ENCODE results near the gene ZNF473. TPM values are rescaled to one million over a fixed set of nuclear protein-coding genes. Genes with fewer than 3 reads are reported as not detected.

The ZNF473 gene
- total and polyA plus RNA-seq, 2 donors (not counting 3 experiments of a cell fraction or from before 2014, with no cell fraction given) = 3.8 to 8.7 TPM

DNA sequence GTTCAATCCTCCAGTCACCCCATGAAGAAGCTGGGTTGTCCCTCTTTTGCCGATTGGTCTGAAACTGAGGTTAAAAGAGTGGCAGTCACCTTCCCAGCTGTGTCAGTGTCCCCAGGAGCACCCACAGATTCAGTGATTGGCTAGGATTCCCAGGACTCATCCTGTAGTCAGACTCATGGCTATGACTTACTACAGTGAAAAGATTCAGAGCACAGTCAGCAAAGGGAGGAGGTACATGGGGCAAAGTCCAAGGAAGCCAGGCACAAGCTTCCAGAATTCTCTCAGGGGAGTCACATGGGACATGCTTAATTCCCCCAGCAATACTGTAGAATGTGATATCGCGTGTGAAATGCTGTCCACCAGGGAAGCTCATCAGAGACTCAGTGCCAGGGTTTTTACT lies 14.2 kb downstream of the ZNF473 start:
- Histone ChIP-seq H2AFZ (ENCODE audit: low read depth, low read length) (no peak overlapping the region), H4K20me1 (replicated peaks; ENCODE audit: control insufficient read depth, extremely low read depth, insufficient read depth, low read length) (no peaks in the 10 kb centered on the region), H3K4me3 (replicated peaks in 1 of 3; ENCODE audit: insufficient read depth in 1 of 3, low read depth in 1 of 3, low read length in 3 of 3) (no peak overlapping the region), H3K9me1 (replicated peaks; ENCODE audit: control insufficient read depth, extremely low read depth, insufficient read depth, low read length) (no peaks in the 10 kb centered on the region), H3K4me1 (ENCODE audit: control insufficient read depth, extremely low read depth, insufficient read depth, low read length) (no peaks in the 10 kb centered on the region), H3K9me3 (replicated peaks; ENCODE audit: control insufficient read depth, insufficient read depth, low read length) (peaks cover 9% of the 10 kb centered on the region), H3K4me2 (ENCODE audit: insufficient read depth, low read length) (no peak overlapping the region), H3K79me2 (ENCODE audit: control insufficient read depth, insufficient read depth, low read length) (no peaks in the 10 kb centered on the region), H3K9ac (replicated peaks; ENCODE audit: extremely low read depth, insufficient read depth, low read length) (no peak overlapping the region), H3K27me3 (ENCODE audit: control insufficient read depth in 2 of 2, insufficient read depth in 2 of 2, low read length in 2 of 2) (no peaks in the 10 kb centered on the region), H3K27ac (ENCODE audit: insufficient read depth, low read depth, low read length) (no peak overlapping the region), H3K36me3 (ENCODE audit: control insufficient read depth in 2 of 2, extremely low read depth in 1 of 2, insufficient read depth in 2 of 2, low read length in 2 of 2) (peaks cover 22 to 44% of the 10 kb centered on the region in 2 experiments)
- CTCF ChIA-PET = interaction anchor here (1.6 kb wide), 1 partner anchor 11 kb away, joined by 5 read pairs; no protein-coding TSS in a partner anchor
- no TSS peak for BruUV-seq (replicated peaks)
- no peak for DNase-seq (ENCODE audit: low read depth, low spot score)
- dilution Hi-C loops (cut with MboI; ENCODE audit: extremely low pct_ligation_motif_present, low sequenced_read_pairs) = no loop called here
- intact Hi-C loops (cut with micrococcal nuclease) = no loop called here
- FAIRE-seq = no peak
- TF ChIP-seq EZH2 (IDR thresholded peaks at IDR 0.05; ENCODE audit: borderline replicate concordance, low read depth, low read length, severe bottlenecking) = no peak
- TF ChIP-seq, protein P1, sequence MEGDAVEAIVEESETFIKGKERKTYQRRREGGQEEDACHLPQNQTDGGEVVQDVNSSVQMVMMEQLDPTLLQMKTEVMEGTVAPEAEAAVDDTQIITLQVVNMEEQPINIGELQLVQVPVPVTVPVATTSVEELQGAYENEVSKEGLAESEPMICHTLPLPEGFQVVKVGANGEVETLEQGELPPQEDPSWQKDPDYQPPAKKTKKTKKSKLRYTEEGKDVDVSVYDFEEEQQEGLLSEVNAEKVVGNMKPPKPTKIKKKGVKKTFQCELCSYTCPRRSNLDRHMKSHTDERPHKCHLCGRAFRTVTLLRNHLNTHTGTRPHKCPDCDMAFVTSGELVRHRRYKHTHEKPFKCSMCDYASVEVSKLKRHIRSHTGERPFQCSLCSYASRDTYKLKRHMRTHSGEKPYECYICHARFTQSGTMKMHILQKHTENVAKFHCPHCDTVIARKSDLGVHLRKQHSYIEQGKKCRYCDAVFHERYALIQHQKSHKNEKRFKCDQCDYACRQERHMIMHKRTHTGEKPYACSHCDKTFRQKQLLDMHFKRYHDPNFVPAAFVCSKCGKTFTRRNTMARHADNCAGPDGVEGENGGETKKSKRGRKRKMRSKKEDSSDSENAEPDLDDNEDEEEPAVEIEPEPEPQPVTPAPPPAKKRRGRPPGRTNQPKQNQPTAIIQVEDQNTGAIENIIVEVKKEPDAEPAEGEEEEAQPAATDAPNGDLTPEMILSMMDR (IDR thresholded peaks at IDR 0.05; ENCODE audit: extremely low read depth in 1 of 2, insufficient read depth in 1 of 2, low read depth in 1 of 2, low read length in 2 of 2) = no peak
- TF ChIP-seq POLR2AphosphoS5 (IDR thresholded peaks at IDR 0.05; ENCODE audit: insufficient read depth, low read depth, low read length) = no peak
- no peak for TF ChIP-seq GATA2 (IDR thresholded peaks at IDR 0.05; ENCODE audit: insufficient read depth, insufficient read length, low read depth, low read length)
- TF ChIP-seq, protein P2, sequence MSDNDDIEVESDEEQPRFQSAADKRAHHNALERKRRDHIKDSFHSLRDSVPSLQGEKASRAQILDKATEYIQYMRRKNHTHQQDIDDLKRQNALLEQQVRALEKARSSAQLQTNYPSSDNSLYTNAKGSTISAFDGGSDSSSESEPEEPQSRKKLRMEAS (IDR thresholded peaks at IDR 0.05; ENCODE audit: insufficient read depth, insufficient read length) = no peak
- POLR2A ChIA-PET = no interaction called here

DNA sequence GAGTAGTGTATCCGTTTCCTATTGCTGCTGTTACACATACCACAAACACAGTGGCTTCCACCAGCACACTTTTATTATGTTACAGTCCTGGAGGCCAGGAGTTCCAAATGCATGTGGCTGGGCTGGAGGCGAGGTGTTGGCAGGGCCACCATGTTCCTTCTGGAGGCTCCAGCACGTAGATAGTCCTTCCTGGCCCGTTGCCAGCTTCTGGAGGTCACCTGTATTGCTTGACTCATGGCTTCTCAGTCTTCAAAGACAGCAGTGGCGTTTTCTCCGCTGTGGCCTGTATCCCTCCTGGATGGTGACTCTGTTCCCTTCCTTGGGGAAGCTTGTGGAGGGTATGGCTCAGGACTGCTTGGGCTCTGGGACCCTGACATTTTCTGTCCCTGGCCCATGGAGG lies 15.2 kb downstream of the ZNF473 start:
- no peak for FAIRE-seq
- dilution Hi-C loops (cut with MboI; ENCODE audit: extremely low pct_ligation_motif_present, low sequenced_read_pairs) = no loop called here

More for the DNA sequence above, 15.2 kb downstream of the ZNF473 start:
- Histone ChIP-seq H3K9me1 (replicated peaks; ENCODE audit: control insufficient read depth, extremely low read depth, insufficient read depth, low read length) (no peaks in the 10 kb centered on the region), H3K4me3 (replicated peaks in 1 of 3; ENCODE audit: insufficient read depth in 1 of 3, low read depth in 1 of 3, low read length in 3 of 3) (no peak overlapping the region), H3K9me3 (replicated peaks; ENCODE audit: control insufficient read depth, insufficient read depth, low read length) (peaks cover 19% of the 10 kb centered on the region), H3K27me3 (ENCODE audit: control insufficient read depth in 2 of 2, insufficient read depth in 2 of 2, low read length in 2 of 2) (no peaks in the 10 kb centered on the region), H3K79me2 (ENCODE audit: control insufficient read depth, insufficient read depth, low read length) (no peaks in the 10 kb centered on the region), H2AFZ (ENCODE audit: low read depth, low read length) (no peak overlapping the region), H3K4me1 (ENCODE audit: control insufficient read depth, extremely low read depth, insufficient read depth, low read length) (no peaks in the 10 kb centered on the region), H3K27ac (ENCODE audit: insufficient read depth, low read depth, low read length) (no peak overlapping the region), H3K9ac (replicated peaks; ENCODE audit: extremely low read depth, insufficient read depth, low read length) (no peak overlapping the region), H3K4me2 (ENCODE audit: insufficient read depth, low read length) (no peak overlapping the region), H4K20me1 (replicated peaks; ENCODE audit: control insufficient read depth, extremely low read depth, insufficient read depth, low read length) (no peaks in the 10 kb centered on the region), H3K36me3 (ENCODE audit: control insufficient read depth in 2 of 2, extremely low read depth in 1 of 2, insufficient read depth in 2 of 2, low read length in 2 of 2) (peaks cover 25 to 53% of the 10 kb centered on the region in 2 experiments)
- no TSS peak for BruUV-seq (replicated peaks)
- ChIA-PET CTCF (no interaction called here), POLR2A (no interaction called here)
- no peak for DNase-seq (ENCODE audit: low read depth, low spot score)
- intact Hi-C loops (cut with micrococcal nuclease) = no loop called here
- no peak for TF ChIP-seq POLR2AphosphoS5 (IDR thresholded peaks at IDR 0.05; ENCODE audit: insufficient read depth, low read depth, low read length)
- TF ChIP-seq POLR2A (IDR thresholded peaks at IDR 0.05; ENCODE audit: low read depth, low read length) = no peak
- no peak for TF ChIP-seq EZH2 (IDR thresholded peaks at IDR 0.05; ENCODE audit: borderline replicate concordance, low read depth, low read length, severe bottlenecking)
- TF ChIP-seq, protein P2 (IDR thresholded peaks at IDR 0.05; ENCODE audit: insufficient read depth, insufficient read length) = no peak
- no peak for TF ChIP-seq GATA2 (IDR thresholded peaks at IDR 0.05; ENCODE audit: insufficient read depth, insufficient read length, low read depth, low read length)
- TF ChIP-seq FOS (IDR thresholded peaks at IDR 0.05; ENCODE audit: borderline replicate concordance, insufficient read depth, low read length) = no peak
- TF ChIP-seq JUN (IDR thresholded peaks at IDR 0.05; ENCODE audit: borderline replicate concordance, insufficient read depth, insufficient read length, low read depth) = no peak
- no peak for TF ChIP-seq MYC (IDR thresholded peaks at IDR 0.05; ENCODE audit: low read depth, low read length)
- TF ChIP-seq, protein P1 (IDR thresholded peaks at IDR 0.05; ENCODE audit: extremely low read depth in 1 of 2, insufficient read depth in 1 of 2, low read depth in 1 of 2, low read length in 2 of 2) = no peak
